Measurements from ENCODE around the gene NBEA.
"Not testable (repeated sequence)": the region's sequence is repeated elsewhere in the genome, so short reads cannot be mapped to it uniquely, and the experiment has no call there.

The NBEA gene

DNA sequence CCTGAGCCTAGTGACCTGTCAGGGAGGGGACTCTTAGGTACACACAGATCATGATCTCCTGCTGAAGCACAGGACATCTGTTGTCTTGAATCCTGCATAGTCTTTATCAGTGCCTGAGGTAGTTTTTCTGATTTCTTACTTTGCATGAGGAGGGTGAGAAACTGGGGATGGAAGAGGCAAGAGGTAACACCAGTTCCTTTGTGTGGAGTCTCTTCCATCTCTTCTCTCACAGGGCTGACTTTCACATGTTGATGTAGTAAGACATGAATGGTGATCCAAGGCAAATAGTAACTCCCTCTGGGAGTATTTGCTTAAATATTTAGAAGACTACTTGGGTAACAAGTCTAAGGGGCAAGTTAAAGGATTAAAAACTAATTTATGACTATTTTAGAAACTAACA lies 9.5 kb downstream of the NBEA start:
- DNase-seq: no peak

- DNase-seq: no peak
These were observed 17.4 kb downstream of the NBEA start for GRCh38 chr13:34959489-34959888.

DNA sequence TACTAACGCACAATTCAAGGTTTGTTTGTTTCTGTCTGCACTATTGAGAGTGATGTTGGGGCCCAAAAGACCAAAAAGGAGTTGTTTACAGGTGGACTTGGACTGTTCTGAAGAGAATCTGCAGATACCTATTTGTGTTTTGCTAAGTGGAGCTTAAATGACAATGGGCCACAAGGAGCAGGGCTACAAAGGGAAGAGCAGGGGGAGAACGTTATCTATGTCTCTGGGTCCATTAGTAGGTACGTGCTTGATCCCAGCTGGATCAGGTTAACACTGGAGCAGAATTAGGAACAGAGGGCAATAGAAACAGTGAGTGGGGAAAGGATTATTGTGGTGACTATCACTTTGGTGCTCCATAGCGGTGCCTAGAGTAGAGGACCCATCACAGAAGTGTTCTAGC lies 22.5 kb downstream of the NBEA start:
- no peak for DNase-seq

DNA sequence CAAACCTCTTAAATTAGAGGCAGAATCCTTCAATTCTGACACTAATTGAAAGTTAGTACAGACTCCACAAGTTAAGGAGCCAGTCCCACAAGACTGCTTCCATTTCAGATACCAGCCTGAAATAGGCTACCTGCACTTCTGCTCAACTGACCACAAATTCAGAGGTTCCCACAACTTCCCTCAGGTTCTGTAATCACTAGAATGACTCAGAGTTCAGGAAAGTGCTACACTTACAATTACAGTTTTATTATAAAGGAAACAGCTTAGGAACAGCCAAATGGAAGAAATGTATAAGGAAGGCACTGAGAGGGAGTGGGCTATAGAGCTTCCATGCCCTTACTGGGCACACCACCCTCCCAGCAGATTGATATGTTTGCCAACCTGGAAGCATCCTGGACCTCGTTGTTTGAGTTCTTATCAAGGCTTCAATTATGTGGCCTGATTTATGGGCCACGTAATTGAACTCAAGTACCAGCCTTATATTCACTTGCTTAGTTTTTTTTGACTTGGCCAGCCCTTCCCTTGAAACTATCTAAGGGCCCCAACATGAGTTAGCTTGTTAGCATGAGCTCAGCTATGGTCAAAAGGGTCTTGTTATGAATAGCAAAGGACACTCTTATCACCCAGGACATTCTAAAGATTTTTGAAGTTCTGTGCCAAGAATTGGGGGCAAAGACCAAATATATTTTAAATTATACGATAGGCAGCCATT lies 25.9 kb downstream of the NBEA start:
- DNase-seq: no peak

- DNase-seq: not testable (repeated sequence)
These were observed 27.5 kb downstream of the NBEA start for GRCh38 chr13:34969539-34969938.

DNA sequence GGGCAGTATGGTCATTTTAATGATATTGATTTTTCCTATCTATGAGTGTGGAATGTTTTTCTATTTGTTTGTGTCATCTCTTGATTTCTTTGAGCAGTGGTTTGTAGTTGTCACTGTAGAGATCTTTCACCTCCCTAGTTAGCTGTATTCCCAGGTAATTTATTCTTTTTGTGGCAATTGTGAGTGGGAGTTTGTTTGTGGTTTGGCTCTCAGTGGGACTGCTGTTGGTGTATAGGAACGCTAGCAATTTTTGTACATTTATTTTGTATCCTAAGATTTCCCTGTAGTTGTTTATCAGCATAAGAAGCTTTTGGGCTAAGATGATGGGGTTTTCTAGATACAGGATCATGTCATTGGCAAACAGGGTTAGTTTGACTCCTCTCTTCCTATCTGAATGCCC lies 28.9 kb downstream of the NBEA start:
- no peak for DNase-seq

DNA sequence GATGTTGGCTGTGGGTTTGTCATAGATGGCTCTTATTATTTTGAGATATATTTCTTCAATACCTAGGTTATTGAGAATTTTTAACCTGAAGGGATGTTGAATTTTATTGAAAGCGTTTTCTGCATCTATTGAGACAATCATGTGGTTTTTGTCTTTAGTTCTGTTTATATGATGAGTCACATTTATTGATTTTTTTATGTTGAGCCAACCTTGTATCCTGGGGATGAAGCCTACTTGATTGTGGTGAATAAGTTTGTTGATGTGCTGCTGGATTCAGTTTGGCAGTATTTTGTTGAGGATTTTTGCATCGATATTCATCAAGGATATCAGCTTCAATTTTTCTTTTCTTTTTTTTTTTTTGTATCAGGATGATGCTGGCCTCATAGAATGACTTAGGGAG lies 29.4 kb downstream of the NBEA start:
- DNase-seq: no peak

DNA sequence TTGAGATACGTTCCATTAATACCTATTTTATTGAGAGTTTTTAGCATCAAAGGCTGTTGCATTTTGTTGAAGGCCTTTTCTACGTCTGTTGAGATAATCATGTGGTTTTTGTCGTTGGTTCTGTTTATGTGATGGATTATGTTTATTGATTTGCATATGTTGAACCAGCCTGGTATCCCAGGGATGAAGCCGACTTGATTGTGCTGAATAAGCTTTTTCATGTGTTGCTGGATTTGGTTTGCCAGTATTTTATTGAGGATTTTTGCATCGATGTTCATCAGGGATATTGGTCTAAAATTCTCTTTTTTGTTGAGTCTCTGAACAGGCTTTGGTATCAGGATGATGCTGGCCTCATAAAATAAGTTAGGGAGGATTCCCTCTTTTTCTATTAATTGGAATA lies 43.1 kb downstream of the NBEA start:
- DNase-seq: not testable (repeated sequence)

DNA sequence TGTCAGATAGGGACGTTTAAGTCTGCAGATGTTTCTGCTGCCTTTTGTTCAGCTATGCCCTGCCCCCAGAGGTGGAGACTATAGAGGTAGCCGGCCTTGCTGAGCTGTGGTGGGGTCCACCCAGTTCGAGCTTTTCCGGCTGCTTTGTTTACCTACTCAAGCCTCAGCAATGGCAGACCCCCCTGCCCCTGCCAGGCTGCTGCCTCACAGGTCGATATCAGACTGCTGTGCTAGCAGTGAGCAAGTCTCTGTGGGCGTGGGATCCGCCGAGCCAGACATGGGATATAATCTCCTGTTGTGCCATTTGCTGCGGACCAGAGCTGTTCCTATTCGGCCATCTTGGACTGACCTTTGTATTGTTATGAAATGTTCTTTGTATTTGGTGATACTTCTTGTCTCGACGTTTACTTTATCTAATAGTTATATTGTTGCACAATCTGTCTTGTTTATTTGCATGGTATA lies 46.3 kb downstream of the NBEA start:
- no peak for DNase-seq

- DNase-seq: no peak
These were observed 48.5 kb downstream of the NBEA start for GRCh38 chr13:34990399-34991214.

GRCh38 chr13:34993470-34993869 lies 51.4 kb downstream of the NBEA start:
- DNase-seq: no peak

GRCh38 chr13:35003734-35004133 lies 61.7 kb downstream of the NBEA start:
- DNase-seq: not testable (repeated sequence)

DNA sequence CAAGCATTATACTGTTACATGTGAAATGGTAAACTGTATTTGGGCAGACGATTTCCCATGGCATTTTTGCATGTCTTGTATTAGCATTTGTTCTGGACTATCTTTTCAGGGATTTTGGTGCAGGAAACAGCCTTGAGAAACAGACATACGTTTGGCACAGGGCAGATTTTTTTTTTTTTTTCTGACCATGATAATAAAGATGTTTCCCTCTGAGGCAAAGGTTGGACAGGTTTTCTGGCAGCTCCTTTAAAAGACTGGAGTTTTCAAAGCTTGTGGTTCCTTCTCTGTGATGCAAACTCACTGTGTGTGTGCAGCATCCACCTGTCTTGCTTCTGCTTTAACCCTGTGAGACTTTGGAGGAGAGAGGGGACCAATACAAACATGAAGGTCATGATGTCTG lies 63.0 kb downstream of the NBEA start:
- no peak for DNase-seq

DNA sequence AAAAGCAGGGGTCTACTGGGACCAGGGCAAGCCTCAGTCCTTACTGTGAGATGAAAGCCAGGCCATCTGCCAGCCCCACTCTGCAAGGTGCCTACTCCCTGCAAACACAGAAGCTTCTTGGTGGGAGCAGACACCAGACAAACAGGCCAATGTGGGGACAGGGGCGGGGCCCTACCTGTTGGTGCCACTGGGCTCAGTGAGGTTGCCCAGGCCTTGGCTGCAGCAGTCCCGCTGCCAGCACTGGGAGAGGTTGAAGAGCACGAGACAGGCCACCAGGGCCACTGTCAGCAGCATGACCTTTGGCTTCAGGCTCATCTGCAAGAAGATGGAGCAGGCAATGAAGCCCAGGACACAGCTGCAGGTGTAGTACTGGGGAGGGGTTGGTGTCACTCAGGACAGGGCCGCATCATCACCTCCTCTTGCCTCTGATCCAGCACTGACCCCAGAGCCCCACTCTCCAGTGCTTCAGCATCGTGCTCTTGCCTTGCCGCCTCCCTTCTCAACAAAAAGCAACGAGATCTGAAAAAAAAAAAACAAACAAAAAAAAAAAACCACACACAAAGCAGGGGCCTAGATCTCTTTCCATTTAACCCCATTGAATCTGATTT lies 72.6 kb downstream of the NBEA start:
- peak; percentile 29 for DNase-seq

DNA sequence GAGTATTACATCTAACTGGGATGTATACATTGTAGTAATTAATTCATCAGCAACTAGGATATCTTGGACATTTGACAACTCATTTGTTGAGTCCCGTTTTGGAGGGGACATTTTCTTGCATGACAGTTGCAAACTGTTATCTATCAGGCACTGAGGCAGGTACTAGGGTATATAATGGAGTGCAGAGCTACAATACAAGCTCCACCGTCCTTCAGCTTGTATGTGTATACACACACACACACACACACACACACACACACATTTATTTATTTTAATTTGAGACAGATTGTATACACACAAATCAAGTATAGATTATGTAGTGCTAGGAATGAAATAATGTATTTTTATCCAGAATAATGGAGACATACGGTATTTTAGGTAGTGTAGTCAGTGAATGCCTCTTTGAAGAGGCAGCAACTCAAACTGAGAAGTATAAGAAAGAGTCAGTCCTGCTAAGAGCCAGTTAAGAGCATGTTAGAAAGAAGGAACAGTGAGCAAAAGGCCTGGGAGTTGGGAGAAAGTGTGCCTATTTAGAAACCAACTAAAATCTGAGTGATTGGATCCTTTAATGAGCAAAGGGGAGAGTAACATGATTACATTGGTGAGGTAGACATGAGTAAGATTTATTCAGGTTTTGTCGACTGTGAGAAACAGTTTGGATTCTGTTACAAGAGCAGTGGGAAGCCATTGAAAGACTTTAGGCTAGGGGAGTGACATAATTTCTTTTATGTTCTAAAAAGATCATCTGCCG lies 74.5 kb downstream of the NBEA start:
- DNase-seq: no peak

- DNase-seq: no peak
These were observed 83.2 kb downstream of the NBEA start for GRCh38 chr13:35025314-35025713.

GRCh38 chr13:35028338-35028867 lies 86.3 kb downstream of the NBEA start:
- no peak for DNase-seq

GRCh38 chr13:35039012-35039411 lies 96.9 kb downstream of the NBEA start:
- no peak for DNase-seq

GRCh38 chr13:35046587-35046986 lies 104.5 kb downstream of the NBEA start:
- DNase-seq: no peak

GRCh38 chr13:35055705-35056104 lies 113.6 kb downstream of the NBEA start:
- no peak for DNase-seq

DNA sequence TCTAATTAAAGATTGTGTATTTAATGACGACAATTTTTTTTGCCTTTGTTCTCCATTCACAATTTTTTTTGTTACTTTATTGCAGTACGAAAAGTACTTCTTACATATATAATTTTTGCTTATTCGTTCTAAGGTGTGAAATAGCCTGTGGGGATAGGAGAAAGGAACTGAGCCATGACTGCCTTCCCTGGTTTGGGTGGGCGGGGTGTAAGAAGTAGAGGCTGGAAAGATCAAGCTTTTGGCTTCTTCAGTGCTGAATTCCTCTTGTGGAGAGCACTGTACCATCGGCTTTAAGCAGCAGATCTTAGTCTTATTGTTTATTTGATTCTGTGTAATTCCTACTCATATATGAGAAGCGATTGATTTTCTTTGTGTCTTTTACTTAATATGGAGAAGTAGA lies 115.8 kb downstream of the NBEA start:
- DNase-seq: no peak

GRCh38 chr13:35058585-35058984 lies 116.5 kb downstream of the NBEA start:
- DNase-seq: not testable (repeated sequence)

DNA sequence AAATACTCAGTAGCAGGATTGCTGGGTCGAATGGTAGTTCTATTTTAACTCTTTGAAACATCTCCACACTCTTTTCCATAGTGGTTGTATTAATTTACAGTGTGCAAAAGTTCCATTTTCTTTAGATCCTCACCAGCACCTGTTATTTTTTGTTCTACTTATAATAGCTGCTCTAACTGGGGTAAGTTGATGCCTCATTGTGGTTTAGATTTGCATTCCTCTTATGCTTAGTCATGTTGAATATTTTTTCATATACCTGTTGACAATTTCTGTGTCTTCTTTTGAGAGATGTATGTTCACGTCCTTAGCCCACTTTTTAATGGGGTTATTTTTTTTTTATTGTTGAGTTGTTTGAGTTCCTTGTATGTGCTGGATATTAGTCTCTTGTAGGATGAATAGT lies 144.6 kb downstream of the NBEA start:
- DNase-seq: no peak

Data from NCI-H2171 treated with DMSO at 0.1 percent for 48 hours (cell line).